H1 (cell line): Measurements from ENCODE around the gene MRM1. TPM values are rescaled to one million over a fixed set of nuclear protein-coding genes. Genes with fewer than 3 reads are reported as not detected.

Source experiments
- CTCF ChIA-PET: fragments of 300-600 bp; sonication (Branson Sonifier 250); formaldehyde crosslinking; loops from one replicate; lab custom pipeline; 2021; ENCODE audit not compliant: partially characterized antibody; lab: Charles Lee
- POLR2A ChIA-PET: fragments of 300-600 bp; sonication (Branson Sonifier 250); formaldehyde crosslinking; loops from one replicate; lab custom pipeline; 2021; ENCODE audit warnings: inconsistent platforms; ENCODE audit not compliant: partially characterized antibody; lab: Charles Lee
- DNase-seq, 2 experiments: peaks; one replicate each; pipeline versions ENCODE4 v3.0.0 to v3.0.0-alpha.2; 2010 to 2022; ENCODE audit warnings: low spot score in 2 of 2, low read depth in 1 of 2, mixed read lengths in 1 of 2
- FAIRE-seq: peaks from 2 replicates; lab custom pipeline; 2011; peaks lifted over from hg19 to GRCh38; lab: Jason Lieb, UNC
- H2AFZ ChIP-seq: 2 replicates; pipeline ENCODE4 v1.8.1; 2012; ENCODE audit warnings: low read length, inconsistent platforms
- H2AK5ac ChIP-seq: 2 replicates; pipeline ENCODE4 v1.6.1; 2013; ENCODE audit warnings: low read depth, low read length
- H2BK120ac ChIP-seq: replicated peaks from 2 replicates; pipeline ENCODE3; 2013; ENCODE audit warnings: low read depth, low read length, inconsistent platforms
- H2BK12ac ChIP-seq: 2 replicates; pipeline ENCODE4 v1.6.1; 2013; ENCODE audit warnings: low read depth, low read length
- H2BK15ac ChIP-seq: 2 replicates; pipeline ENCODE4 v1.6.1; 2013; ENCODE audit warnings: low read length
- H2BK20ac ChIP-seq: 2 replicates; pipeline ENCODE4 v1.6.1; 2013; ENCODE audit warnings: low read length
- H2BK5ac ChIP-seq: 2 replicates; pipeline ENCODE4 v1.6.1; 2013; ENCODE audit warnings: low read depth, low read length
- H3K14ac ChIP-seq: 2 replicates; pipeline ENCODE4 v1.6.1; 2013; ENCODE audit warnings: inconsistent platforms; ENCODE audit not compliant: insufficient read length
- H3K18ac ChIP-seq: 2 replicates; pipeline ENCODE4 v1.6.1; 2013; ENCODE audit warnings: low read length; ENCODE audit errors: extremely low read depth
- H3K23ac ChIP-seq: 2 replicates; pipeline ENCODE4 v1.6.1; 2013; ENCODE audit warnings: inconsistent platforms; ENCODE audit not compliant: insufficient read length
- H3K23me2 ChIP-seq: 2 replicates; pipeline ENCODE4 v1.6.1; 2013; ENCODE audit warnings: low read depth, low read length
- H3K27ac ChIP-seq: 2 replicates; pipeline ENCODE4 v1.6.1; 2011; ENCODE audit warnings: low read depth, low read length, inconsistent platforms
- H3K27me3 ChIP-seq, 4 experiments: replicated peaks in 1 of 4; 1 replicate in 1 of 4; 2 replicates in 3 of 4; pipeline versions ENCODE4 v1.6.1 to v1.8.1; 2011 to 2013; ENCODE audit warnings: low read length in 3 of 4, mild to moderate bottlenecking in 3 of 4, inconsistent platforms in 2 of 4, mixed read lengths in 2 of 4, moderate library complexity in 1 of 4; ENCODE audit not compliant: control insufficient read depth in 3 of 4, insufficient read depth in 3 of 4; ENCODE audit errors: extremely low read depth in 1 of 4
- H3K36me3 ChIP-seq, 4 experiments: 2 replicates each; pipeline versions ENCODE4 v1.6.1 to v1.8.1; 2011 to 2013; ENCODE audit warnings: mild to moderate bottlenecking in 4 of 4, low read length in 3 of 4, moderate library complexity in 2 of 4, control low read depth in 1 of 4, inconsistent platforms in 1 of 4; ENCODE audit not compliant: insufficient read depth in 4 of 4, control insufficient read depth in 2 of 4
- H3K4ac ChIP-seq: replicated peaks from 2 replicates; pipeline ENCODE3; 2013; ENCODE audit warnings: low read length, low read depth, mixed read lengths, inconsistent platforms; ENCODE audit not compliant: insufficient read length
- H3K4me1 ChIP-seq, 4 experiments: replicated peaks in 1 of 4; 1 replicate in 1 of 4; 2 replicates in 3 of 4; pipeline versions ENCODE4 v1.6.1 to v1.8.1; 2011 to 2013; ENCODE audit warnings: low read length in 3 of 4, inconsistent platforms in 2 of 4, mixed read lengths in 1 of 4; ENCODE audit not compliant: insufficient read depth in 4 of 4, control insufficient read depth in 3 of 4
- H3K4me2 ChIP-seq, 2 experiments: 2 replicates each; pipeline versions ENCODE4 v1.6.1 to v1.8.1; 2011 to 2013; ENCODE audit warnings: low read depth in 2 of 2, low read length in 2 of 2, control low read depth in 1 of 2, inconsistent platforms in 1 of 2, mild to moderate bottlenecking in 1 of 2; ENCODE audit not compliant: insufficient read depth in 1 of 2
- H3K4me3 ChIP-seq, 4 experiments: fragments of 200-600, 300-600 bp in 1 of 4; sonication (generic), shearing (Covaris generic), sonication (Bioruptor Twin) in 1 of 4; 2 replicates each; pipeline versions ENCODE4 v1.5.1 to v1.8.1; 2011 to 2016; ENCODE audit warnings: low read length in 4 of 4, low read depth in 3 of 4, control low read depth in 2 of 4, inconsistent platforms in 2 of 4, mild to moderate bottlenecking in 2 of 4, mixed read lengths in 1 of 4, moderate library complexity in 1 of 4; ENCODE audit not compliant: insufficient read depth in 2 of 4; ENCODE audit errors: extremely low read depth in 1 of 4
- H3K56ac ChIP-seq: replicated peaks from 2 replicates; pipeline ENCODE3; 2013; ENCODE audit warnings: low read depth, mild to moderate bottlenecking, mixed read lengths, low read length, inconsistent platforms; ENCODE audit not compliant: insufficient read length
- H3K79me1 ChIP-seq: 2 replicates; pipeline ENCODE4 v1.6.1; 2013; ENCODE audit warnings: low read depth, low read length, control low read depth
- H3K79me2 ChIP-seq, 2 experiments: 2 replicates each; pipeline versions ENCODE4 v1.6.1 to v1.8.1; 2012 to 2013; ENCODE audit warnings: low read length in 2 of 2, mild to moderate bottlenecking in 2 of 2, inconsistent platforms in 1 of 2; ENCODE audit not compliant: insufficient read depth in 2 of 2, control insufficient read depth in 1 of 2
- H3K9ac ChIP-seq, 4 experiments: replicated peaks in 1 of 4; 1 replicate in 1 of 4; 2 replicates in 3 of 4; pipeline versions ENCODE4 v1.6.1 to v1.8.1; 2011 to 2013; ENCODE audit warnings: low read depth in 3 of 4, low read length in 3 of 4, control low read depth in 2 of 4, mild to moderate bottlenecking in 2 of 4, moderate library complexity in 2 of 4, inconsistent platforms in 1 of 4; ENCODE audit errors: extremely low read depth in 1 of 4
- H3K9me3 ChIP-seq, 2 experiments: 2 replicates each; pipeline versions ENCODE4 v1.6.1 to v1.8.1; 2012 to 2013; ENCODE audit warnings: mild to moderate bottlenecking in 2 of 2, moderate library complexity in 2 of 2, control low read depth in 1 of 2, inconsistent platforms in 1 of 2, low read depth in 1 of 2, low read length in 1 of 2, mixed read lengths in 1 of 2; ENCODE audit not compliant: insufficient read depth in 2 of 2
- H4K20me1 ChIP-seq, 2 experiments: replicated peaks in 1 of 2; 2 replicates each; pipeline versions ENCODE3 to v1.8.1; 2011 to 2013; ENCODE audit warnings: inconsistent platforms in 2 of 2, low read length in 2 of 2, mild to moderate bottlenecking in 1 of 2; ENCODE audit not compliant: insufficient read depth in 2 of 2, control insufficient read depth in 1 of 2
- H4K5ac ChIP-seq: 2 replicates; pipeline ENCODE4 v1.6.1; 2013; ENCODE audit warnings: low read length, low read depth, mixed read lengths, inconsistent platforms; ENCODE audit not compliant: insufficient read length
- H4K8ac ChIP-seq: 2 replicates; pipeline ENCODE4 v1.8.0; 2013; ENCODE audit warnings: mild to moderate bottlenecking, moderate library complexity, low read length, inconsistent platforms; ENCODE audit not compliant: insufficient read depth; ENCODE audit errors: extremely low read depth
- H4K91ac ChIP-seq: replicated peaks from 2 replicates; pipeline ENCODE3; 2013; ENCODE audit warnings: low read length, mixed read lengths, inconsistent platforms; ENCODE audit not compliant: insufficient read length
- ASH2L ChIP-seq: fragments of 200-600, 300-600 bp; sonication (generic); IDR thresholded peaks from one replicate; pipeline ENCODE4 v1.7.1; 2017; ENCODE audit warnings: low read length
- CEBPB ChIP-seq: IDR thresholded peaks from 2 replicates; pipeline ENCODE4 v1.6.1; 2012; ENCODE audit warnings: low read depth, low read length
- KDM5A ChIP-seq: fragments of 200-600 bp; IDR thresholded peaks from 2 replicates; pipeline ENCODE4 v1.7.1; 2012; ENCODE audit warnings: mild to moderate bottlenecking, low read length, inconsistent platforms, mixed read lengths
- MAFK ChIP-seq: IDR thresholded peaks from 2 replicates; pipeline ENCODE4 v1.6.1; 2012; ENCODE audit warnings: low read depth, mild to moderate bottlenecking, improper control_type of control experiment, low read length
- POU5F1 ChIP-seq: IDR thresholded peaks from 2 replicates; pipeline ENCODE4 v1.6.1; 2011; ENCODE audit warnings: low read depth, mild to moderate bottlenecking, low read length, moderate library complexity
- RNF2 ChIP-seq: fragments of 200-900, 300-1000 bp; sonication (generic); IDR thresholded peaks from 2 replicates; pipeline ENCODE4 v1.7.1; 2016; ENCODE audit warnings: borderline replicate concordance, low read depth, mild to moderate bottlenecking, antibody characterized with exemption, low read length; ENCODE audit not compliant: poor library complexity, severe bottlenecking; ENCODE audit errors: missing control alignments
- TAF7 ChIP-seq: optimal IDR thresholded peaks from 2 replicates; pipeline ENCODE3; 2011; ENCODE audit warnings: low read depth, mild to moderate bottlenecking, inconsistent platforms, low read length, moderate library complexity, borderline replicate concordance
- YY1 ChIP-seq: IDR thresholded peaks from 2 replicates; pipeline ENCODE4 v1.6.1; 2011; ENCODE audit warnings: low read depth, mild to moderate bottlenecking, low read length
- WGBS, 2 experiments: shearing (Covaris generic) in 1 of 2; methylation state at CpG; one replicate each; pipeline versions ENCODE4 v1.1.6 to v1.1.7; 2013 to 2015; ENCODE audit warnings: low lambda C conversion rate in 2 of 2, mixed read lengths in 2 of 2, inconsistent platforms in 1 of 2, low coverage in 1 of 2, missing lambda C conversion rate in 1 of 2; ENCODE audit not compliant: insufficient replicate concordance in 2 of 2, insufficient coverage in 1 of 2, insufficient read length in 1 of 2; ENCODE audit errors: extremely low coverage in 1 of 2, missing lambda C conversion rate in 1 of 2; 5-methylcytosine and 5-hydroxymethylcytosine counted together
- polyA plus RNA-seq, 7 experiments: library from polyadenylated mRNA; depleted of rRNA in 3 of 7; stranded (reverse) in 5 of 7; unstranded in 2 of 7; fragments of >200 nt in 5 of 7; fragments of 200-250 nt in 2 of 7; gene quantifications; 1 replicate in 5 of 7; 2 replicates in 1 of 7; 4 replicates in 1 of 7; pipeline versions ENCODE4 v1.2.1 to v1.2.3, GENCODE V29; 2011 to 2013; ENCODE audit warnings: missing spikeins in 2 of 7, mixed read lengths in 2 of 7
- total RNA-seq: library from RNA; stranded (reverse); fragmentation: NEBNext Ultra II Directional; extraction: Animal tissue kit (Norgen Biotek cat#: 25700); gene quantifications from 2 replicates; pipeline ENCODE4 v1.2.1, GENCODE V29; 2021
- TF ChIP-seq, protein P1 (sequence below): IDR thresholded peaks from 2 replicates; pipeline ENCODE4 v1.6.1; 2012; ENCODE audit warnings: inconsistent platforms
- TF ChIP-seq, protein P2 (sequence below): IDR thresholded peaks from 2 replicates; pipeline ENCODE4 v1.6.1; 2012; ENCODE audit warnings: low read length, inconsistent platforms

MRM1 gene
- total and polyA plus RNA-seq, 2 of the 8 experiments (the other 6 are each of a cell fraction or from before 2014, with no cell fraction given) = 9.9 to 11.2 TPM

DNA sequence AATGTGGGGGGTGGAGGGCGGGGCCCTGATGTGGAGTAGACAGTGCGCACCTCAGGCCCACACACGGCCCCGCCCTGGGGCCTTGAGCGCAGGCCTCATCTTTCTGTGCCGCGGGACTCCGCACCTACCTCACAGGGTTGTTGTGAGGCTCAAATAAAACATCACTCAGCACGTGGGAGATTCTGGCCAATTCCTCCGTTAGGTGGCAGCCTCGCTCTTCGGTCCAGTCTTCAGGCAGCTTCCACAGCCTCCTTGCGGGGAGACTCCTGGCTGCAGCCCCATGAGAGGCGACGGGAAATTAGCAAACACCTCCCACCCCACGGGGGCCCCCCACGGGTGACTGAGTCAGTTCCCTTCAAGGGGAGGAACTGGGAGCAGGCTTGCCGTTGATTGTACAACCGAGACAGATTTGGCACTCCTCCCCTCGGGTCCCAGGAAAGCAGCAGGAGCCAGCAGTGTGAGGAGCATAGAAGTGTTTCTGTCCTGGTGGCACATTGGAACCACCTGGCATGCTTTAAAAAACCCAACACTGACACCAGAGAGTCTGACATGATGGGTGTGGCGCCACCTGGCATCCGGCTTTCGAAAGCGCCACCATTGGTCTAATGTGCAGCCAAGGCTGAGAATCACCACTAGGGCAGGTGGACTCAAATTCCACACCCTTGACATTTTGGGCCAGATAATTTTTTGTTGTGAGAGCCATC is 7.6 kb downstream of the MRM1 start:
- Histone ChIP-seq H2BK20ac (no peak overlapping the region), H3K79me2 (peaks cover 2 to 13% of the 10 kb centered on the region in 2 experiments; a peak in 2 of 4 replicates), H4K20me1 (peaks cover 3% of the 10 kb centered on the region in 2 experiments), H2BK120ac (no peak overlapping the region), H3K4me3 (no peak overlapping the region), H2AFZ (no peak overlapping the region), H3K27ac (no peak overlapping the region), H3K36me3 (peaks cover 0 to 3% (median 0%) of the 10 kb centered on the region in 4 experiments; a peak in 1 of 8 replicates), H3K27me3 (no peaks in the 10 kb centered on the region), H2BK15ac (no peak overlapping the region), H3K14ac (no peak overlapping the region), H2AK5ac (no peak overlapping the region), H2BK12ac (no peak overlapping the region), H3K4me1 (peaks cover 4 to 14% (median 11%) of the 10 kb centered on the region in 4 experiments; a peak in 6 of 7 replicates), H4K91ac (no peak overlapping the region), H3K18ac (no peak overlapping the region), H3K79me1 (peaks cover 7% of the 10 kb centered on the region), H3K23me2 (no peaks in the 10 kb centered on the region), H3K9me3 (no peaks in the 10 kb centered on the region), H3K9ac (no peak overlapping the region), H3K4me2 (no peak overlapping the region), H3K56ac (no peak overlapping the region), H4K8ac (no peak overlapping the region), H3K23ac (no peak overlapping the region), H2BK5ac (no peak overlapping the region), H3K4ac (no peak overlapping the region), H4K5ac (no peak overlapping the region)
- CTCF ChIA-PET = interaction anchor here (0.6 to 1.7 kb wide), 7 partner anchors 8 to 97 kb away, joined by 3 to 8 read pairs (median 4); no protein-coding TSS in a partner anchor
- POLR2A ChIA-PET = no interaction called here
- no peak for FAIRE-seq
- 71% methylated on average over 24 of the region's 24 CpGs; no CpG with 5 or more reads in 1 of the 2 experiments for WGBS, 2 experiments
- peak in 1 of 2 experiments; percentile 70 for DNase-seq
- TF ChIP-seq MAFK = no peak
- TF ChIP-seq POU5F1 = no peak
- TF ChIP-seq RNF2 = no peak
- no peak for TF ChIP-seq TAF7
- no peak for TF ChIP-seq YY1
- TF ChIP-seq CEBPB = no peak
- TF ChIP-seq, protein P1, sequence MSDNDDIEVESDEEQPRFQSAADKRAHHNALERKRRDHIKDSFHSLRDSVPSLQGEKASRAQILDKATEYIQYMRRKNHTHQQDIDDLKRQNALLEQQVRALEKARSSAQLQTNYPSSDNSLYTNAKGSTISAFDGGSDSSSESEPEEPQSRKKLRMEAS = peak; percentile 81
- no peak for TF ChIP-seq KDM5A
- TF ChIP-seq ASH2L = no peak
- TF ChIP-seq, protein P2, sequence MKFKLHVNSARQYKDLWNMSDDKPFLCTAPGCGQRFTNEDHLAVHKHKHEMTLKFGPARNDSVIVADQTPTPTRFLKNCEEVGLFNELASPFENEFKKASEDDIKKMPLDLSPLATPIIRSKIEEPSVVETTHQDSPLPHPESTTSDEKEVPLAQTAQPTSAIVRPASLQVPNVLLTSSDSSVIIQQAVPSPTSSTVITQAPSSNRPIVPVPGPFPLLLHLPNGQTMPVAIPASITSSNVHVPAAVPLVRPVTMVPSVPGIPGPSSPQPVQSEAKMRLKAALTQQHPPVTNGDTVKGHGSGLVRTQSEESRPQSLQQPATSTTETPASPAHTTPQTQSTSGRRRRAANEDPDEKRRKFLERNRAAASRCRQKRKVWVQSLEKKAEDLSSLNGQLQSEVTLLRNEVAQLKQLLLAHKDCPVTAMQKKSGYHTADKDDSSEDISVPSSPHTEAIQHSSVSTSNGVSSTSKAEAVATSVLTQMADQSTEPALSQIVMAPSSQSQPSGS = no peak
